Spleen (tissue), 7 donors: Measurements from ENCODE around the gene ABCA10.

Experiments used
- CTCF ChIP-seq, 11 experiments: fragments of 200-600 bp in 7 of 11; fragments of 450-650 bp in 4 of 11; sonication (generic) in 4 of 11; IDR thresholded peaks in 8 of 11; conservative IDR thresholded peaks in 3 of 11; 1 replicate in 7 of 11; 2 replicates in 4 of 11; pipeline versions ENCODE4 v1.4.0 to v1.8.0; 2016 to 2021; ENCODE audit warnings: antibody characterized with exemption in 11 of 11, inconsistent platforms in 4 of 11, mild to moderate bottlenecking in 1 of 11
- POLR2A ChIP-seq, 3 donors: fragments of 450-650 bp; IDR thresholded peaks; one replicate each; pipeline ENCODE4 v1.5.1; 2017; ENCODE audit warnings: antibody characterized with exemption in 3 of 3, mild to moderate bottlenecking in 1 of 3
- POLR2AphosphoS5 ChIP-seq, 3 donors: sonication (generic); formaldehyde crosslinking; IDR thresholded peaks; one replicate each; pipeline ENCODE4 v1.5.1; 2017; ENCODE audit warnings: antibody characterized with exemption in 3 of 3
- donor health status: DM: no; HTN: no; CAD: no; lungs with moderate emphysema.
- donor health status: DM: no; HTN: no; CAD: no.
- donor health status: DM: no; HTN: no; CAD: no.

- TF ChIP-seq CTCF (IDR thresholded peaks at IDR 0.05 in 8 of 11, conservative IDR thresholded peaks at IDR 0.05 in 3 of 11) (no peak), POLR2AphosphoS5 (IDR thresholded peaks at IDR 0.05) (no peak), POLR2A (IDR thresholded peaks at IDR 0.05) (no peak)
Measured at GRCh38 chr17:69228576-69228975, at the start of gene ABCA10.
